HepG2 (cell line): ENCODE measurements around the gene ETV3L. TPM values are rescaled to one million over a fixed set of nuclear protein-coding genes. Genes with fewer than 3 reads are reported as not detected.
A peak's percentile ranks its signal among the peaks of the same experiment; 100 is the strongest.

Source experiments
- AGO2 ChIP-seq: fragments of 200-400 bp; formaldehyde crosslinking; optimal IDR thresholded peaks from 2 replicates; pipeline ENCODE3; 2017; ENCODE audit warnings: mild to moderate bottlenecking, low read depth, low read length, moderate library complexity
- ATF7-NPFF ChIP-seq: sonication (generic); formaldehyde crosslinking; IDR thresholded peaks from 2 replicates; pipeline ENCODE4 v1.8.1; 2023; ENCODE audit warnings: mild to moderate bottlenecking, low read depth, missing genetic modification reagents, moderate library complexity
- CBFB ChIP-seq: sonication (generic); formaldehyde crosslinking; IDR thresholded peaks from 2 replicates; pipeline ENCODE4 v1.4.0; 2020; ENCODE audit warnings: missing genetic modification reagents
- CERS6 ChIP-seq: sonication (generic); formaldehyde crosslinking; IDR thresholded peaks from 2 replicates; pipeline ENCODE4 v1.5.0; 2020; ENCODE audit warnings: missing genetic modification reagents
- ESRRA ChIP-seq: sonication (generic); formaldehyde crosslinking; IDR thresholded peaks from 2 replicates; pipeline ENCODE4 v1.5.1; 2020; ENCODE audit warnings: mild to moderate bottlenecking, low read depth, missing genetic modification reagents
- KAT8 ChIP-seq: IDR thresholded peaks from 2 replicates; pipeline ENCODE4 v1.6.1; 2016; ENCODE audit warnings: missing genetic modification reagents, missing compliant biosample characterization
- NR2C2 ChIP-seq: sonication (generic); formaldehyde crosslinking; IDR thresholded peaks from 2 replicates; pipeline ENCODE4 v1.4.0; 2020; ENCODE audit warnings: missing genetic modification reagents, mild to moderate bottlenecking, moderate library complexity, borderline replicate concordance
- POLR2G ChIP-seq: fragments of 200-400 bp; formaldehyde crosslinking; IDR thresholded peaks from 2 replicates; pipeline ENCODE4 v1.6.1; 2018; ENCODE audit warnings: mild to moderate bottlenecking, low read depth, low read length, moderate library complexity
- TFE3 ChIP-seq: IDR thresholded peaks from 2 replicates; pipeline ENCODE4 v1.6.1; 2016
- ZNF18 ChIP-seq: sonication (generic); formaldehyde crosslinking; IDR thresholded peaks from 2 replicates; pipeline ENCODE4 v1.8.0; 2022; ENCODE audit warnings: mild to moderate bottlenecking, missing genetic modification reagents; ENCODE audit not compliant: insufficient replicate concordance
- ZNF253 ChIP-seq: sonication (generic); formaldehyde crosslinking; IDR thresholded peaks from 2 replicates; pipeline ENCODE4 v1.8.0; 2022; ENCODE audit warnings: mild to moderate bottlenecking, missing genetic modification reagents, borderline replicate concordance
- ZNF331 ChIP-seq: sonication (generic); formaldehyde crosslinking; IDR thresholded peaks from 2 replicates; pipeline ENCODE4 v1.4.0; 2020; ENCODE audit warnings: missing genetic modification reagents
- ZNF33A ChIP-seq: sonication (generic); formaldehyde crosslinking; IDR thresholded peaks from 2 replicates; pipeline ENCODE4 v1.5.1; 2020; ENCODE audit warnings: missing genetic modification reagents, mild to moderate bottlenecking, moderate library complexity, borderline replicate concordance
- ZNF646 ChIP-seq: sonication (generic); formaldehyde crosslinking; IDR thresholded peaks from 2 replicates; pipeline ENCODE4 v1.9.0; 2021; ENCODE audit warnings: mild to moderate bottlenecking, missing genetic modification reagents
- ZNF703 ChIP-seq: sonication (generic); formaldehyde crosslinking; IDR thresholded peaks from 2 replicates; pipeline ENCODE4 v1.5.1; 2020; ENCODE audit warnings: missing genetic modification reagents, mild to moderate bottlenecking, moderate library complexity, borderline replicate concordance
- polyA plus RNA-seq, 8 experiments: library from polyadenylated mRNA; depleted of rRNA in 3 of 8; stranded (reverse) in 7 of 8; unstranded in 1 of 8; fragments of >200 nt; fragmentation: Illumina TruSeq in 4 of 8; extraction: Trizol in 4 of 8; gene quantifications; 2 replicates each; pipeline versions ENCODE4 v1.2.1 to v1.2.3, GENCODE V29; 2011 to 2016; ENCODE audit warnings: low read depth in 4 of 8, missing spikeins in 1 of 8, mixed read lengths in 1 of 8; ENCODE audit not compliant: insufficient read depth in 1 of 8
- total RNA-seq, 5 experiments: library from RNA; depleted of rRNA; stranded (reverse); fragments of >200 nt; fragmentation: Illumina TruSeq; extraction: Trizol; gene quantifications; 2 replicates each; pipeline ENCODE4 v1.2.3, GENCODE V29; 2016; ENCODE audit warnings: low read depth in 1 of 5

ETV3L gene
- total and polyA plus RNA-seq, 2 of the 13 experiments (the other 11 are each of a cell fraction or from before 2014, with no cell fraction given), result not detected

GRCh38 chr1:157138220-157139051, 38.8 kb upstream of the ETV3L start, which contains the start of gene ETV3 (continued):
- no peak for TF ChIP-seq CERS6
- TF ChIP-seq NR2C2, result peak; percentile 84
- TF ChIP-seq TFE3 (CRISPR knock-in tag), result no peak
- peak; percentile 68; the same call in 1 of the 2 replicates for TF ChIP-seq ESRRA (CRISPR knock-in tag)
- peak; percentile 88 for TF ChIP-seq POLR2G
- TF ChIP-seq ZNF18 (CRISPR knock-in tag), result peak; percentile 65
- TF ChIP-seq ATF7-NPFF (CRISPR knock-in tag), result peak; percentile 90; the same call in 1 of the 2 replicates
- TF ChIP-seq ZNF646, result no peak
- TF ChIP-seq ZNF253 (CRISPR knock-in tag), result no peak
- TF ChIP-seq KAT8 (CRISPR knock-in tag), result peak; percentile 73
- TF ChIP-seq CBFB, result peak; percentile 23
- no peak for TF ChIP-seq ZNF703 (CRISPR knock-in tag)
- TF ChIP-seq AGO2, result peak; percentile 80
- TF ChIP-seq ZNF33A (CRISPR knock-in tag), result 0 out of 2 replicates have a peak, but pooled peaks have one; percentile 25
- TF ChIP-seq ZNF331 (CRISPR knock-in tag), result 0 out of 2 replicates have a peak, but pooled peaks have one; percentile 34
